NCI-H748 (cell line): Measurements from ENCODE around the gene FAM83D.

Source experiments
- DNase-seq: peaks from one replicate; lab custom pipeline; 2025; ENCODE audit not compliant: unreplicated experiment; lab: John Stamatoyannopoulos, UW

Gene FAM83D

GRCh38 chr20:38999965-39000910 is 74.0 kb downstream of the FAM83D start:
- DNase-seq: no peak
